Mesenchymal stem cell (in vitro differentiated cells and primary cell): ENCODE results near the gene ZNF559.
A peak's percentile ranks its signal among the peaks of the same experiment; 100 is the strongest.

ENCODE experiments used
- DNase-seq: peaks from one replicate; pipeline ENCODE4 v3.0.0-alpha.2; 2013
- H2AFZ ChIP-seq: one replicate; pipeline ENCODE4 v1.6.1; 2013; ENCODE audit warnings: low read depth, mild to moderate bottlenecking, control low read depth, inconsistent platforms, low read length, moderate library complexity
- H2AK5ac ChIP-seq: 2 replicates; pipeline ENCODE4 v1.6.1; 2013; ENCODE audit warnings: low read length, moderate library complexity, mild to moderate bottlenecking, inconsistent platforms; ENCODE audit not compliant: severe bottlenecking
- H2BK120ac ChIP-seq: one replicate; pipeline ENCODE4 v1.6.1; 2013; ENCODE audit warnings: low read depth, mild to moderate bottlenecking, inconsistent platforms, low read length, moderate library complexity
- H2BK12ac ChIP-seq, 2 experiments: one replicate each; pipeline ENCODE4 v1.6.1; 2013; ENCODE audit warnings: inconsistent platforms in 2 of 2, low read length in 2 of 2, mild to moderate bottlenecking in 2 of 2, moderate library complexity in 2 of 2, control low read depth in 1 of 2
- H2BK15ac ChIP-seq: one replicate; pipeline ENCODE4 v1.6.1; 2013; ENCODE audit warnings: mild to moderate bottlenecking, low read depth, inconsistent platforms; ENCODE audit not compliant: poor library complexity, severe bottlenecking
- H2BK5ac ChIP-seq: 2 replicates; pipeline ENCODE4 v1.6.1; 2013; ENCODE audit warnings: low read depth, mild to moderate bottlenecking, low read length, control low read depth, inconsistent platforms; ENCODE audit not compliant: poor library complexity, severe bottlenecking
- H3K14ac ChIP-seq, 2 experiments: one replicate each; pipeline ENCODE4 v1.6.1; 2013; ENCODE audit warnings: inconsistent platforms in 2 of 2, low read length in 2 of 2, control low read depth in 1 of 2, mild to moderate bottlenecking in 1 of 2, moderate library complexity in 1 of 2
- H3K18ac ChIP-seq, 2 experiments: one replicate each; pipeline ENCODE4 v1.6.1; 2013; ENCODE audit warnings: inconsistent platforms in 2 of 2, low read length in 2 of 2, control low read depth in 1 of 2, low read depth in 1 of 2, mild to moderate bottlenecking in 1 of 2
- H3K23ac ChIP-seq, 2 experiments: one replicate each; pipeline ENCODE4 v1.6.1; 2013; ENCODE audit warnings: inconsistent platforms in 2 of 2, low read length in 2 of 2, mild to moderate bottlenecking in 2 of 2, moderate library complexity in 2 of 2, control low read depth in 1 of 2
- H3K27ac ChIP-seq: 2 replicates; pipeline ENCODE4 v1.5.1; 2013; ENCODE audit warnings: mild to moderate bottlenecking, moderate library complexity, low read length, control low read depth, inconsistent platforms; ENCODE audit not compliant: poor library complexity, severe bottlenecking
- H3K27me3 ChIP-seq, 2 experiments: 2 replicates each; pipeline versions ENCODE4 v1.6.1 to v1.7.0; 2013; ENCODE audit warnings: low read length in 2 of 2, mild to moderate bottlenecking in 2 of 2, moderate library complexity in 2 of 2, control low read depth in 1 of 2, inconsistent platforms in 1 of 2; ENCODE audit not compliant: control insufficient read depth in 1 of 2, insufficient read depth in 1 of 2
- H3K36me3 ChIP-seq, 2 experiments: 2 replicates each; pipeline versions ENCODE4 v1.6.1 to v1.7.0; 2013; ENCODE audit warnings: low read length in 2 of 2, control low read depth in 1 of 2, inconsistent platforms in 1 of 2, low read depth in 1 of 2, mild to moderate bottlenecking in 1 of 2; ENCODE audit not compliant: insufficient read depth in 2 of 2, control insufficient read depth in 1 of 2
- H3K4ac ChIP-seq, 2 experiments: one replicate each; pipeline ENCODE4 v1.6.1; 2013; ENCODE audit warnings: inconsistent platforms in 2 of 2, low read length in 2 of 2, mild to moderate bottlenecking in 2 of 2, moderate library complexity in 2 of 2, control low read depth in 1 of 2, low read depth in 1 of 2
- H3K4me1 ChIP-seq: 2 replicates; pipeline ENCODE4 v1.6.1; 2013; ENCODE audit warnings: low read depth, low read length, control low read depth; ENCODE audit not compliant: control insufficient read depth, insufficient read depth
- H3K4me2 ChIP-seq: 2 replicates; pipeline ENCODE4 v1.6.1; 2013; ENCODE audit warnings: low read length, mild to moderate bottlenecking, inconsistent platforms; ENCODE audit not compliant: poor library complexity, severe bottlenecking
- H3K4me3 ChIP-seq, 2 experiments: 2 replicates each; pipeline versions ENCODE4 v1.5.1 to v1.7.0; 2013; ENCODE audit warnings: low read length in 2 of 2, mild to moderate bottlenecking in 2 of 2, control low read depth in 1 of 2, low read depth in 1 of 2; ENCODE audit not compliant: insufficient read depth in 1 of 2
- H3K79me1 ChIP-seq: replicated peaks from 2 replicates; pipeline ENCODE4 v1.6.1; 2013; ENCODE audit warnings: mild to moderate bottlenecking, control low read depth, low read length, inconsistent platforms; ENCODE audit not compliant: poor library complexity, severe bottlenecking
- H3K9ac ChIP-seq: 2 replicates; pipeline ENCODE4 v1.7.0; 2013; ENCODE audit warnings: mild to moderate bottlenecking, low read length, moderate library complexity
- H3K9me3 ChIP-seq: 2 replicates; pipeline ENCODE4 v1.7.0; 2013; ENCODE audit warnings: mild to moderate bottlenecking, low read length; ENCODE audit not compliant: control insufficient read depth
- H4K8ac ChIP-seq: one replicate; pipeline ENCODE4 v1.6.1; 2013; ENCODE audit warnings: inconsistent platforms, mild to moderate bottlenecking, low read length, moderate library complexity
- H4K91ac ChIP-seq: one replicate; pipeline ENCODE4 v1.6.1; 2013; ENCODE audit warnings: mild to moderate bottlenecking, low read length, inconsistent platforms
- WGBS: methylation state at CpG from one replicate; pipeline ENCODE4 v1.1.7; 2013; ENCODE audit warnings: mixed read lengths; 5-methylcytosine and 5-hydroxymethylcytosine counted together

ZNF559 gene

DNA sequence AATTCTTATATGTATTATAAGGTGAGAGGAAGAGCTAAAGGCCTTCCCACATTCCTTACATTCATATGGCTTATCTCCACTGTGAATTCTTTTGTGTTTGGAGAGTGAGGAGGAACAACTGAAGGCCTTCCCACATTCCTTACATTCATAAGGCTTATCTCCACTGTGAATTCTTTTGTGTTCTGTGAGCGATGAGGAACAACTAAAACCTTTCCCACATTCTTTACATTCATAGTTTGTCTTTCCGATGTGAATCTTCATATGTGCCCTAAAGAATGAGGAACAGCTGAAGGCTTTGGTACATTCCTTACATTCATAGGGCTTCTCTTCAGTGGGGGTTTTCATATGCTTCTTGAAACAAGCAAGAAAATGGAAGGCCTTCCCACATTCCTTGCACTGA, 27.6 kb upstream of the ZNF559 start:
- Histone ChIP-seq H2BK5ac (no peak overlapping the region), H3K9me3 (peaks cover 97% of the 10 kb centered on the region), H3K79me1 (peaks cover 17% of the 10 kb centered on the region), H3K4me3 (peak overlapping the region in 1 of 2 experiments; percentile 52), H2BK15ac (no peak overlapping the region), H2AFZ (no peak overlapping the region), H4K91ac (no peak overlapping the region), H3K9ac (no peak overlapping the region), H3K14ac (no peak overlapping the region), H3K36me3 (peaks cover 33 to 82% of the 10 kb centered on the region in 2 experiments), H3K4me2 (no peak overlapping the region), H3K18ac (no peak overlapping the region), H3K27me3 (no peaks in the 10 kb centered on the region), H4K8ac (no peak overlapping the region), H3K4me1 (no peaks in the 10 kb centered on the region), H3K4ac (no peak overlapping the region), H2BK12ac (no peak overlapping the region), H3K23ac (no peak overlapping the region), H2AK5ac (no peak overlapping the region), H3K27ac (no peak overlapping the region), H2BK120ac (no peak overlapping the region)
- 86% methylated on average over 2 of the region's 2 CpGs for WGBS
- DNase-seq, result no peak

DNA sequence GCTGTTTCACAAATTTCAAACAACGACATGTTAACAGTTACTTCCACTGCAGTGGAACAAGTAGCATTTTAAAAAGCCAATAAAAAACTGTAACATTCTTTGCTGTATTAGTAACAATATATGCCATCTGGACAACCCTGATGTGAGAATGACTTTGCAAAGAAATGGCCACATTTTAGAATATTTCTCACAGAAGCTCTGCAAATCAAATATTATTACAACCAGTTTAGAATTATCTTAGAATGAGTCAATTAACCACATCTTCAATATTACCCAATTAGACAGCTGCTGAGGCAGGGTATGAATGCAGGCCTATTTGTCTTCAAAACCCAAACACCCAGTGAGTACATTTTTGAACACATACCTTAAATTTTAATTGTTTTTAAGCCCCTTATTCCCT, 17.5 kb upstream of the ZNF559 start:
- Histone ChIP-seq H3K9me3 (peaks cover 35% of the 10 kb centered on the region), H2AK5ac (no peak overlapping the region), H4K8ac (no peak overlapping the region), H2BK5ac (no peak overlapping the region), H3K36me3 (peaks cover 28 to 36% of the 10 kb centered on the region in 2 experiments), H3K14ac (no peak overlapping the region), H2BK120ac (no peak overlapping the region), H3K23ac (no peak overlapping the region), H2BK15ac (no peak overlapping the region), H3K27ac (no peak overlapping the region), H3K27me3 (no peaks in the 10 kb centered on the region), H2BK12ac (no peak overlapping the region), H3K79me1 (peaks cover 17% of the 10 kb centered on the region), H3K4me1 (no peaks in the 10 kb centered on the region), H4K91ac (no peak overlapping the region), H3K18ac (no peak overlapping the region), H3K9ac (no peak overlapping the region), H2AFZ (no peak overlapping the region), H3K4me3 (no peak overlapping the region), H3K4ac (no peak overlapping the region), H3K4me2 (no peak overlapping the region)
- DNase-seq, result peak; percentile 17
- no CpG with 5 or more reads among the region's 1 CpG for WGBS

DNA sequence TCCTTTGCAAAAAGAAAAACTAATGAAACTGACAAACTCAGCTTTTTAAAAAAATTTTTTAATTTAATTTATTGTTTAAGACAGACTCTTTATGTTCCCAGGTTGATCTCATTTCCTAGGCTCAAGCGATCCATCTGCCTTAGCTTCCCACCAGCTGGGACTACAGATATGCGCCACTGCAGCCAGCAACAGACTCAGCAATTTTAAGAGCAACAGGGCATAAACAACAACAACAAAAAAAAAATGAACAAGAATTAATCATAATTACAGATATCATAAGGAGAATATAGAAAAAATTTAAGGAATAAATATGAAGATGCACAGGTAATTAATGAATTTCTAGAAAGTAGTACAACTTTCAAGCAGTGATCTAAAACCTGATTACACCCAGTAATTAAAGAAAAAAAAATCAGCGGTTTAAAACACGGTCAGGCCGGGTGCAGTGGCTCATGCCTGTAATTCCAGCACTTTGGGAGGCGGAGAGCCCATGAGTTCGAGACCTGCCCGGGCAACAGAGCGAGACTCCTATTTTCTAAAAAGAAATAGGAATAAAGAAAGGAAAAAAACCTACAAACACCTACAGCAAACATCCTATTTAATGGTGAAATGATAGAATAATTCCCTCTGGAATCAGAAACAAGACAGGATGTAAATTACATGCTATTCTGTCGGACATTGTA, 15.7 kb upstream of the ZNF559 start:
- Histone ChIP-seq H3K27me3 (no peaks in the 10 kb centered on the region), H3K27ac (no peak overlapping the region), H3K9ac (peak overlapping the region; percentile 94), H3K36me3 (peaks cover 17 to 18% of the 10 kb centered on the region in 2 experiments), H2BK5ac (no peak overlapping the region), H2BK120ac (no peak overlapping the region), H3K4ac (no peak overlapping the region), H2AK5ac (no peak overlapping the region), H3K4me3 (peak overlapping the region in 1 of 2 experiments; percentile 98), H3K14ac (no peak overlapping the region), H3K23ac (no peak overlapping the region), H3K18ac (no peak overlapping the region), H3K4me2 (no peak overlapping the region), H3K9me3 (peaks cover 18% of the 10 kb centered on the region), H2AFZ (no peak overlapping the region), H2BK15ac (no peak overlapping the region), H3K4me1 (no peaks in the 10 kb centered on the region), H2BK12ac (no peak overlapping the region), H4K91ac (no peak overlapping the region), H3K79me1 (peaks cover 12% of the 10 kb centered on the region), H4K8ac (no peak overlapping the region)
- no peak for DNase-seq
- 99% methylated on average over 5 of the region's 10 CpGs for WGBS

DNA sequence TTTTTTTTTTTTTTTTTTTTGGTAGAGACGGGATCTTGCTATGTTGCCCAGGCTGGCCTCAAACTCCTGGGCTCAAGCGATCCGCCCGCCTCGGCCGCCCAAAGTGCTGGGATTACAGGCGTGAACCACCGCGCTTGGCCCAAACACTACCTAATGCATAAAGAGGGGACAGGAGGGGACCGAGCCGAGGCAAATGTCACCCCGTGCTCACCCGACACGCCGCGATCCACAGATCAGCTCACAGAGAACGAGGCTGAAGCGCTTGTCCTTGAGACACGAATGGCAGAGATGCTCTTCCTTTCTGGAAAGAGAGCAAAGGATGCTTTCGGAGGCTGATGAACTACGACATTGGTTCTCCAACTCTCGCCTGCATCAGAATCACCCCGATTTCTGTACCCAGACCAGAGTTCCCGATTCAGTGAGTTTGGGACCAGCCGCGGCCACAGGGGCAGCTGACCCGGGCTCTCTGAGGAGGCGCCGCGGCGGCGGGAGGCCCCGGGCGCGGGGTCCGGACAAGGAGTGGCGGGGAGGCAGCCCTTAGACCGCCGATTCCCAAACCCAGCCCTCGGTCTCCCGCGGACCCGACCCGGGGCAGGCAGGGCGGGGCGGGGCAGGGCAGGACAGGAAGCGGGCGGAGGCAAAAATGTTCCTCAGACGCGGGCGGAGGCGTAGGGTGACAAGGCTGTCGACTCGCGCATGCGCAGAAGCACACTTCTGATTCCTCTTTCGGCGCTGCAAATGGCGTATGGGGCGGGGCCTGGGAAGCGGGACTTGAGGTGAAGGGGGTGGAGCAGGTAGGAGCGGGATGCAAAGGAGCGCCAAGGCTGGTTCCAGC, 14.6 kb upstream of the ZNF559 start, which contains the start of gene ZNF699:
Gene ZNF699 (minus strand): TSS at position 700 of the 835 bp plus-strand sequence. CDS start 4,719 bp downstream, outside the sequence.
- H4K91ac ChIP-seq, result peak within 1 kb of the TSS; percentile 79
- no peaks in the 10 kb centered on the region for H3K4me1 ChIP-seq
- peaks cover 9% of the 10 kb centered on the region for H3K9me3 ChIP-seq
- H3K36me3 ChIP-seq, result peaks cover 9% of the 10 kb centered on the region in 2 experiments
- H2BK15ac ChIP-seq, result peak within 1 kb of the TSS; percentile 100
- H2AFZ ChIP-seq, result peak within 1 kb of the TSS; percentile 75
- peak within 1 kb of the TSS; percentile 84 for H2BK120ac ChIP-seq
- H4K8ac ChIP-seq, result peak within 1 kb of the TSS; percentile 93
- WGBS, result 1% methylated on average over 62 of the region's 63 CpGs
- peak within 1 kb of the TSS; percentile 94 for H3K9ac ChIP-seq
- H3K23ac ChIP-seq, result peak within 1 kb of the TSS in 1 of 2 experiments; percentile 94
- peak within 1 kb of the TSS in 1 of 2 experiments; percentile 73 for H3K14ac ChIP-seq
- H3K27ac ChIP-seq, result peak within 1 kb of the TSS; percentile 97
- H3K79me1 ChIP-seq, result peaks cover 8% of the 10 kb centered on the region
- no peak within 1 kb of the TSS for H2AK5ac ChIP-seq
- DNase-seq, result peak; percentile 97
- H3K27me3 ChIP-seq, result no peaks in the 10 kb centered on the region
- peak within 1 kb of the TSS; percentile 1 for H2BK5ac ChIP-seq
- peak within 1 kb of the TSS; percentile 84 to 96 for H3K18ac ChIP-seq
- peak within 1 kb of the TSS; percentile 72 for H3K4me2 ChIP-seq
- H2BK12ac ChIP-seq, result peak within 1 kb of the TSS in 1 of 2 experiments; percentile 94
- H3K4ac ChIP-seq, result peak within 1 kb of the TSS; percentile 60 to 93
- peak within 1 kb of the TSS; percentile 77 to 98 for H3K4me3 ChIP-seq
